ENCODE data around the gene PCDHGB2.
"Not testable (repeated sequence)": the region's sequence is repeated elsewhere in the genome, so short reads cannot be mapped to it uniquely, and the experiment has no call there.

Gene PCDHGB2

DNA sequence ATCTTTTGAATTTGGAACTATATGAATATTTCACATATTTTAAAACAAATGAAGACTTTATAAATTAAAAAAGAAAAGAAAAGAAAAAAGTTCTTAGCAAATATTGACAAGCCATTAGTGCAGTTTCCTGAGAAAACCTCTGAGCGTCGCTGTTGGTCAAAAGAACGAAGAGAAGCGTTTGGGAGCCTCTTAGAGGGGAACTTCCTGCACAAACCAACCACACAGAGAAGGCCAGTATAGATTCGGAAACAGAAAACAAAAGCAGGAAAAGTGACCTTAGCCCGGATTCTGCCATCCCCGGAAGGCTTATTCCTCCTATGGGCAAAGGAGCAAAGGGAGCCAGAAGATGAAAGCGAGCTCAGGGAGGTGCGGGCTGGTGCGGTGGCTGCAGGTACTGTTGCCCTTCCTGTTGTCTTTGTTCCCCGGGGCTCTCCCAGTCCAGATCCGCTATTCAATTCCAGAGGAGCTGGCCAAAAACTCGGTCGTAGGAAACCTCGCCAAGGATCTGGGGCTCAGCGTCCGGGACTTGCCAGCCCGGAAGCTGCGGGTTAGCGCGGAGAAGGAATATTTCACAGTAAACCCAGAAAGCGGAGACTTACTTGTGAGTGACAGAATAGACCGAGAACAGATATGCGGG, at the start of gene PCDHGB2:
Gene PCDHGB2, plus strand, starts transcription at position 205 of the 637 bp plus-strand sequence. Its CDS starts 142 bp downstream, at position 347.
- ATAC-seq (no peak), DNase-seq (no peak)

- ATAC-seq, result no peak
- DNase-seq, result no peak
Measured at GRCh38 chr5:141313711-141314110, 46.1 kb upstream of the PCDHGB2 start.

DNA sequence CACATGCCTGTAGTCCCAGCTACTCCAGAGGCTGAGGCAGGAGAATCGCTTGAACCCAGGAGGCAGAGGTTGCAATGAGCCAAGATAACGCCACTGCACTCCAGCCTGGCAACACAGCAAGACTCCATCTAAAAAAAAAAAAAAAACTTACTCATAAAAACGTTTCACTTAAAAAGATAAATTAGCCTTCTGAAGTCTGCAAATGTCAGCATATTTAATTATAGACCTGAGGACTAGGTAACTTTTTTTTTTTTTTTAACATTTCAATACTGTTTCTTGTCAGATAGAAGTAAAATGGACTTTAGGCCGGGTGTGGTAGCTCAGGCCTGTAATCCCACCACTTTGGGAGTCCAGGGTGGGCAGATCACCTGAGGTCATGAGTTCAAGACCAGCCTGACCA, 42.8 kb upstream of the PCDHGB2 start:
- ATAC-seq, result not testable (repeated sequence)

DNA sequence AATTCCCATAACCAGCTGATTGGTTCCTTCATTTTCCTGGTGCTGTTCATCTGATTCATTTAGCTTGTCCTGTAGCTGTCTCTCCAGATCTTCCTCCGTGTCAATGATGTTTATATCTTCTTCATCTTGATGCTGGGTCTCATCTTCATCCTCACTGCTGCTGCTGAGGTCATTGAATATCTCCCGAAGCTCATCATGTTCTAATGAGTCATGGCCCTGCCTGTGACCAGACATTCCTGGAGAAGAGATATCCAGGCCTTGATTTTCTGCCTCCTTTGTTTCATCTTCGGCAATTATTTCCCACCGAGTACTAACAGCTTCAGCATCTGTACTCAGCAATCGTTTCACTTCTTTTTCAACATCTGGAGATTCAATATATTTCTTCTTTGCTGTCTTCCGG, 40.6 kb upstream of the PCDHGB2 start:
- DNase-seq (no peak), ATAC-seq (no peak)

More for the DNA sequence above, 42.8 kb upstream of the PCDHGB2 start:
- DNase-seq, result not testable (repeated sequence)

DNA sequence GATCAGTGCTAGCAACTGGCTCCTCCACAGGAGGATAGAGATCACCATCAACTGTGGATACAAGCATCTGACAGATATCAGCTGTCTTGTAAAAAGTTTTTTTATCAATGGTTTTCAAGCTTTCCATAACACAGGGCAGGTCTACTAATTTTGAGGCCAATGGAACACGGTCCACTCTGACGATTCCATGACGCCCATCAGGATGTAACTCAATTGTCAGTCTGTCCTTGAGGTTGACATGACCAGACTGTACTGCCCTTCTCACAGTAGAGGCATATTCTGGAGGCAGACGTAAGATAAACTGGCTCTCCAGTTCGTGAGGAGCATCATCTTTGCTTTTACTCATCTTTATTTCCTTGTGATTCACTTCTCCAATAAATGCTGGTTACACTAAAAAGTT, 40.1 kb upstream of the PCDHGB2 start:
- no peak for DNase-seq
- ATAC-seq, result no peak

DNA sequence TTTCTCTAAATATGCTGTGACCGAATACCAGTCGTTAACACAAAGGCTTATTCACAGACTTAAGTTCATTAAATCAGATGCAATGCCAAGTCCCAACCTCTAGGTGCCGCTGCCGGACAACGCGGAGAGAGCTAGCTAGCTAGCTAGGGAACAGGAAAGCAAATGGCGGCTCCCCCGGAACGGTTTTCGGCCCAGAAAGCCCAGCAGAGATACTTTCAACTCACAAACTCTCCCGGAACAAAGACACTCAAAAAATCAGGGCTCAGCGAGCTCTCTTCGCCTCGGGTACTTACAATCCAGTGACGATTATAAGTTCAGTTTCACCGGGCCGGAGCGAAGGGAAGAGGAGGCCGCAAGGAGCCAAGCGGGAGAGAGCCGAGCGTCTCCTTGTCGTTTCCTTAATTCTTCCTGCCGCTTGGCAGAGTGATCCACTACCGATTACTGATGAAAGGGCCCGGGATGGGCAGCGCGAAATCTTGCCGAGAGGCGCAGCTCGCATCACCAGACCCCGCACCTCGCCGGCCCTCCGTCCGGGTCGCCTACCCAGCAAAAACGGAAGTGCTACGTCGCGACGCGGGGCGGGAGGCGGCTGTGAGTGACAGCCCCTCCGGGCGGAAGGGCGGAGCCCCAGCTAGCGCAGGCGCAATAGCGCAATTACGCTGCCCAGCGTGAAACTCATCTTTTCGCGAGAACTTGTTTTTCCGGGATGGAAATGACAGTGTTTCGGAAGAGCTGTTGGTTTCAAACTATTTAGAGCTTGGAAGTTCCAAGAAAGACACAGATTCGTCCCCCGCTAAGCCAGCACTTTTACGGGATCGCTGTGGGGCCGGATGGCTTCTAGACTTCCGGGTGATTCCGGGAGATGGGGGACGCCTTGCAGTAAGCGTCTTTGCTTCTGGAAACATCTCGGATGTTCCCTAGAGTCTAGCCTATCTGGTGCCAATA, 39.3 kb upstream of the PCDHGB2 start, which contains the start of gene TAF7:
Gene TAF7, minus strand, starts transcription at position 560 of the 945 bp plus-strand sequence. CDS start 740 bp downstream, outside the sequence.
- DNase-seq (peak; percentile 94), ATAC-seq (peak; percentile 95)

- DNase-seq (no peak), ATAC-seq (no peak)
Measured at GRCh38 chr5:141322261-141322660, 37.5 kb upstream of the PCDHGB2 start.

- ATAC-seq (peak; percentile 86), DNase-seq (peak; percentile 58)
Measured at GRCh38 chr5:141326088-141326854, 33.5 kb upstream of the PCDHGB2 start.

DNA sequence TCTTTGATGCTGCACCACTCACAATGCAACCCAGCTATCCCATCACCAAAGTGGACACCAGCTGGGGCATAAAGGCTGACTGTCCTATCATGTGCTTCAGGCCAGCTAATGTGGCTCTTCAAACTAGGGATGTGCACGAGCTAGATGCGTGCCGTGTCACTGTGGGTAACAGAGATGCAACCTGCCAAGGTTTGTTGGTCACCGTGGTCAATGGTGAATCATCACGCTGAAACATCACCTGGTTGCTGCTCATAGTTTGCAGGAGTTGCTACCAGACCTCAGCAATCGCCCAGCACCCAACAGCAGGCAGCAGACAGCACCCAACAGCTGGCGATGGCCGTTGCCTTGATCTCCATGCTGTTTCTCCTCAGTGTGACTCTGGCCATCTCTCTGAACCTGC, 31.6 kb upstream of the PCDHGB2 start:
- DNase-seq (no peak), ATAC-seq (no peak)

- no peak for ATAC-seq
- no peak for DNase-seq
Measured at GRCh38 chr5:141330299-141331080, 29.3 kb upstream of the PCDHGB2 start, which contains the start of gene PCDHGA1. TSS of gene PCDHGA1 (plus strand) at chr5:141330514.

GRCh38 chr5:141332571-141332970, 27.2 kb upstream of the PCDHGB2 start:
- not testable (repeated sequence) for ATAC-seq, DNase-seq

- ATAC-seq, result no peak
Measured at GRCh38 chr5:141338538-141339306, 21.1 kb upstream of the PCDHGB2 start, which contains the start of gene PCDHGA2. TSS of gene PCDHGA2 (plus strand) at chr5:141338760.

GRCh38 chr5:141340781-141341354, 18.9 kb upstream of the PCDHGB2 start:
- not testable (repeated sequence) for DNase-seq, ATAC-seq

More at GRCh38 chr5:141338538-141339306, 21.1 kb upstream of the PCDHGB2 start, which contains the start of gene PCDHGA2:
- no peak for DNase-seq

GRCh38 chr5:141342773-141343172, 17.0 kb upstream of the PCDHGB2 start:
- no peak for DNase-seq
- no peak for ATAC-seq

DNA sequence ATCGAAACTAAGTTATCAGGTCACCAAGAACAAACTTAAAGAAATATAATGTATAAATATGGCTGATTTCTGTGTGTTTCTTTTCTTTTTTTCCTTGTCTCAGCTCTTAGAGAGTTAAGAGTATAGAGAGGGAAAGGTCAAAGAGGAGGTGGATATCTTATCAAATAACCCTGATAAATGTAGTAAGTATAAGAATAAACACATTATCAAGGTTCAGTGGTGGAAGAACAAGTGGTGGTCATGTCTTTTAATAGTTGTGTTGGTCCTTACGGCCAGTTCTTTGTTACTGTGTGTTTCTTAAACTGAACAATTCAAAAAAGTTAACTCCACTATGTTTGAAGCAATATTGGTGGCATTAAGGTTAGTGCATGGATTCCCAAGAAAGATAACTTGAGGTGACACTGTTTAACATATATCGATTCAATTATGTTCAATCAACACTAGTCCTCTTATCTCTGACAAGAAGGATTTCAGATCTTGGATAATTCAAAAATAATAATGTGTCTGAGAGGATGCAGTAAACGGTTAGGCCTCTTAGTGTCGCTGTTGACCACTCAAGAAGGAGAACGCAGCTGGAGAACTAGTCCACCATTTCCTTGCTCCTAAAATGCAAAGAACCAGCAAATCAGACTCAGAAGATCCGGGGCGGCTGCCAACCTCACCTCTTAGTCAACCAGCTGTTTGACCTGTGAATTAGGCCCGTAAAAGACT, 16.4 kb upstream of the PCDHGB2 start, which contains the start of gene PCDHGA3:
Gene PCDHGA3, plus strand, starts transcription at position 588 of the 711 bp plus-strand sequence. CDS start 205 bp downstream, outside the sequence.
- DNase-seq, result no peak
- ATAC-seq, result no peak

DNA sequence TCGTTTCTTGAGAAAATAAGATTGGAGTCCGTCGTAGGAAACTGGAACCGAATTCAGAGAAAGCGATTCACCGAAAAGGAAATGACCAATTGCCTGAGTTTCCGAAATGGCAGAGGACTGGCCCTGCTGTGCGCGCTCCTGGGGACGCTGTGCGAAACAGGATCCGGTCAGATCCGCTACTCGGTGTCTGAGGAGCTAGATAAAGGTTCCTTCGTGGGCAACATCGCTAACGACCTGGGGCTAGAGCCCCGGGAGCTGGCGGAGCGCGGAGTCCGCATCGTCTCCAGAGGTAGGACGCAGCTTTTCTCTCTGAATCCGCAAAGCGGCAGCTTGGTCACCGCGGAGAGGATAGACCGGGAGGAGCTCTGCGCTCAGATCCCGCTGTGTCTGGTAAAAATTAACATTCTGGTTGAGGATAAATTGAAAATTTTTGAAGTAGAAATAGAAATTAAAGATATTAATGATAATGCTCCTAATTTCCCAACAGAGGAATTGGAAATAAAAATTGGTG, 15.8 kb upstream of the PCDHGB2 start:
- ATAC-seq (no peak), DNase-seq (no peak)

DNA sequence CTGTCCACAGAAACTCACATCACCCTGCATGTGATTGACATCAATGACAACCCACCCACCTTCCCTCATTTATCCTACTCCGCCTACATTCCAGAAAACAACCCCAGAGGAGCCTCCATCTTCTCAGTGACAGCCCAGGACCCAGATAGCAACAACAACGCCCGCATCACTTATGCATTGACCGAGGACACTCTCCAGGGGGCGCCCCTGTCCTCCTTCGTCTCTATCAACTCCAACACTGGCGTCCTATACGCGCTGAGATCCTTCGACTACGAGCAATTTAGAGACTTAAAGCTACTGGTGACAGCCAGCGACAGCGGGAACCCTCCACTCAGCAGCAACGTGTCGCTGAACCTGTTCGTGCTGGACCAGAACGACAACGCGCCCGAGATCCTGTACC, 14.5 kb upstream of the PCDHGB2 start:
- ATAC-seq (no peak), DNase-seq (no peak)

DNA sequence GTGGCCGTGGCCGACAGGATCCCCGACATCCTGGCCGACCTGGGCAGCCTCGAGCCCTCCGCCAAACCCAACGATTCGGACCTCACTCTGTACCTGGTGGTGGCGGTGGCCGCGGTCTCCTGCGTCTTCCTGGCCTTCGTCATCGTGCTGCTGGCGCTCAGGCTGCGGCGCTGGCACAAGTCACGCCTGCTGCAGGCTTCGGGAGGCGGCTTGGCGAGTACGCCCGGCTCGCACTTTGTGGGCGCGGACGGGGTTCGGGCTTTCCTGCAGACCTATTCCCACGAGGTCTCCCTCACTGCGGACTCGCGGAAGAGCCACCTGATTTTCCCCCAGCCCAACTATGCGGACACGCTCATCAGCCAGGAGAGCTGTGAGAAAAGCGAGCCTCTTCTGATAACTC, 13.8 kb upstream of the PCDHGB2 start:
- not testable (repeated sequence) for ATAC-seq, DNase-seq

All from stimulated activated naive CD8-positive, alpha-beta T cell treated with anti-CD3 and anti-CD28 coated beads, Interleukin-15, Interleukin-2, amounts not matched to agents 100 U/mL and 50 U/mL, for 24 hours (primary cell).